GM13977 (cell line): ENCODE results near the gene AGRN.

Experiments used
- DNase-seq: peaks from one replicate; pipeline ENCODE4 v3.0.0; 2012; ENCODE audit warnings: low spot score
- in situ Hi-C: fragments of 300-500 bp; cut with MboI; formaldehyde crosslinking; loops from one replicate; pipeline ENCODE4 v1.12.0; 2022; ENCODE audit warnings: low sequenced_read_pairs, low pct_unique_long_range_greater_than_20kb, mixed read lengths, inconsistent platforms; ENCODE audit not compliant: unreplicated experiment
- TF ChIP-seq, protein P1 (sequence below): IDR thresholded peaks from 2 replicates; pipeline ENCODE4 v1.5.1; 2012; ENCODE audit warnings: mild to moderate bottlenecking, control low read depth; ENCODE audit not compliant: insufficient read depth; ENCODE audit errors: extremely low read depth, missing control alignments

The AGRN gene

DNA sequence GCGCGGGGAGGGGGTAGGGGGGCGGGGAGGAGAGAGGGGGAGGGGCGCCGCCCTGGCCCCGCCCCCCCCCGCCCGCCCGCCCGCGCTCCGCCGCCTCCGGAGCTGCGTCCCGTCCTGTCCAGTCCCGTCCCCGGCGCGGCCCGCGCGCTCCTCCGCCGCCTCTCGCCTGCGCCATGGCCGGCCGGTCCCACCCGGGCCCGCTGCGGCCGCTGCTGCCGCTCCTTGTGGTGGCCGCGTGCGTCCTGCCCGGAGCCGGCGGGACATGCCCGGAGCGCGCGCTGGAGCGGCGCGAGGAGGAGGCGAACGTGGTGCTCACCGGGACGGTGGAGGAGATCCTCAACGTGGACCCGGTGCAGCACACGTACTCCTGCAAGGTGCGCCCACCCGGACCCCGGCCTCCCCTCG, at the start of gene AGRN:
Gene AGRN, plus strand, starts transcription at position 121 of the 405 bp plus-strand sequence. Its CDS starts 53 bp downstream, at position 174.
- DNase-seq, result peak; percentile 85
- in situ Hi-C loops, result no loop called here
- TF ChIP-seq, protein P1, sequence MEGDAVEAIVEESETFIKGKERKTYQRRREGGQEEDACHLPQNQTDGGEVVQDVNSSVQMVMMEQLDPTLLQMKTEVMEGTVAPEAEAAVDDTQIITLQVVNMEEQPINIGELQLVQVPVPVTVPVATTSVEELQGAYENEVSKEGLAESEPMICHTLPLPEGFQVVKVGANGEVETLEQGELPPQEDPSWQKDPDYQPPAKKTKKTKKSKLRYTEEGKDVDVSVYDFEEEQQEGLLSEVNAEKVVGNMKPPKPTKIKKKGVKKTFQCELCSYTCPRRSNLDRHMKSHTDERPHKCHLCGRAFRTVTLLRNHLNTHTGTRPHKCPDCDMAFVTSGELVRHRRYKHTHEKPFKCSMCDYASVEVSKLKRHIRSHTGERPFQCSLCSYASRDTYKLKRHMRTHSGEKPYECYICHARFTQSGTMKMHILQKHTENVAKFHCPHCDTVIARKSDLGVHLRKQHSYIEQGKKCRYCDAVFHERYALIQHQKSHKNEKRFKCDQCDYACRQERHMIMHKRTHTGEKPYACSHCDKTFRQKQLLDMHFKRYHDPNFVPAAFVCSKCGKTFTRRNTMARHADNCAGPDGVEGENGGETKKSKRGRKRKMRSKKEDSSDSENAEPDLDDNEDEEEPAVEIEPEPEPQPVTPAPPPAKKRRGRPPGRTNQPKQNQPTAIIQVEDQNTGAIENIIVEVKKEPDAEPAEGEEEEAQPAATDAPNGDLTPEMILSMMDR, result no peak

DNA sequence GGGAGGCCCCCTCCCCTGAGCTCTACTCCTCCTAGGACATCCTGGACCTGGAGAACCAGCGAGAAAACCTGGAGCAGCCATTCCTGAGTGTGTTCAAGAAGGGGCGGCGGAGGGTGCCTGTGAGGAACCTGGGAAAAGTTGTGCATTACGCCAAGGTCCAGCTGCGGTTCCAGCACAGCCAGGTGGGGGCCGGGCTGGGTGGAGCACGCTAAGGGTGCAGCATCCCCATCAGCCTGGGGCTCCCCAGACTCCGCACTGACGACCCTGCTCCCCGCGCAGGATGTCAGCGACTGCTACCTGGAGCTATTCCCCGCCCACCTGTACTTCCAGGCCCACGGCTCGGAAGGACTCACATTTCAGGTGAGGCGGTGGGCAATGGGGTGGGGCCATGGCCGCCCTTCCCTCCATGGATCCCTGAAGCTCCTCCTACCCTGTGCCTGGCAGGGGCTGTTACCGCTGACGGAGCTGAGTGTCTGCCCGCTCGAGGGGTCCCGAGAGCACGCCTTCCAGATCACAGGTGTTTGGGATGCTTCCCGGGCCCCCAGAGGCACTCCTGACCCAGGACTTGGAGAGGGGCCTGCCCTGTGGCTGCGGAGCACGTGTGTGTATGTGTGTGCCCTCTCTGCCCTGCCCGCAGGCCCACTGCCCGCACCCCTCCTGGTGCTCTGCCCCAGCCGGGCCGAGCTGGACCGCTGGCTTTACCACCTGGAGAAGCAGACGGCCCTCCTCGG, 49.5 kb upstream of the AGRN start:
- TF ChIP-seq, protein P1, result no peak
- in situ Hi-C loops, result loop anchor here (10.0 kb wide), 1 partner anchor 76 kb away; no protein-coding TSS in a partner anchor
- no peak for DNase-seq

DNA sequence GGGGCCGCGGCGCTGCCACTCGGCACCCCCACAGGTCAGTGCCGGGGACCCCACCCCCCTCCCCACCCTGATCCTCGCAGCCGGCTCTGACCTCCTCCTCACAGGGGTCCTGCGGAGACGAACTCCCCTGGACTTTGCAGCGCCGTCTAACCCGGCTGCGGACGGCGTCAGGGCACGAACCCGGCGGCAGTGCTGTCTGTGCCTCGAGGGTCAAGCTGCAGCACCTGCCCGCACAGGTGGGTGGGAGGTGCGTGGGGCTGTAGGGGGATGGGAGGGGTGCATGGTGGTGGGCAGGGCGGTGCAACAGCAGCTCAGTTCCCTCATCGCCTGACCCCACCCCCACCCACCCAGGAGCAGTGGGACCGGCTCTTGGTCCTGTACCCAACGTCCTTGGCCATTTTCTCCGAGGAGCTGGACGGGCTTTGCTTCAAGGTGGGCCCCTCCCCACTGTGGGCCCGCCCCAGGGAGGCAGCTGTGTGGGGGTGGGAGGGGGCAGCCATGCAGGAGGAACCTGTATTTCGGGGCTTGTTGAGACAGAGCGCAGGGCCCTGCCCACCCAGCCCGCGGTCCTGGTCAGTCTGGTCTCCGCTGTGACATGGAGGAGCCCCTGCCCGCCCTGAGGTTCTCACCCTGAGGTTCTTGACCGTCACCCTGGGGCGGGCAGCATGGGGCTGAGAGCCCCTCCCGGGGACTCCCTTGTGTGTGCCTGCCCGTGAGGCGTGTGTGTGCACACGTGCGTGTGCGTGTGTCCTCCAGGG, 48.8 kb upstream of the AGRN start:
- in situ Hi-C loops, result loop anchor here (10.0 kb wide), 1 partner anchor 76 kb away; no protein-coding TSS in a partner anchor
- TF ChIP-seq, protein P1, result no peak
- no peak for DNase-seq

DNA sequence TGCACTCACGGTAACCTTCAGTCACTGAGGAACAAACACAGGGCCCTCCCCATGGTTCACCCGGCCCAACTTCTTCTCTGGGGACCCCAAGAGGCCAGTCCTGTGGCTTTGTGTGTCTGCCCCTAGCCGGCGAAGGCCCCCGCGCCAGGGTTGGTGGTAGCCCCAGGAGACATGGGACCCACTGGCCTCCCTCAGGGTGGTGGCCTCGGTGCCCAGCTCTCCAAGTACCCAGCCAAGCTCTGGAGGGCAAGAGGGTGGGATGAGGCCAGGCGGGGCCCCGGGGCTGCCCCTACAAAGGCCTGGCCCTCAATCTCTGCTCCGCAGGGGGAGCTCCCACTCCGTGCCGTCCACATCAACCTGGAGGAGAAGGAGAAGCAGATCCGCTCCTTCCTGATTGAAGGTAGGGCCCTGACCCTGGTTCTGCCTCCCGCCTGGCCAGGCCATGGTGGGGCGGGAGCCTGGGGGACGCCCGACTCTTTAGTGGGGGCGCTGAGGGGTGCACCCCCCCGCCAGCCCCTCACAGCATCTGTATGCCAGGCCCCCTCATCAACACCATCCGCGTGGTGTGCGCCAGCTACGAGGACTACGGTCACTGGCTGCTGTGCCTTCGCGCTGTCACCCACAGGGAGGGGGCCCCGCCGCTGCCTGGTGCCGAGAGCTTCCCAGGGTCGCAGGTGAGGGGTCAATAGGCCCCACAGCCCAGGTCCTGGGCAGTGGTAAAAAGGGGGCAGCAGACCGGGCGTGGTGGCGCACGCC, 48.0 kb upstream of the AGRN start:
- DNase-seq, result no peak
- in situ Hi-C loops, result loop anchor here (10.0 kb wide), 1 partner anchor 77 kb away; no protein-coding TSS in a partner anchor
- TF ChIP-seq, protein P1, result no peak

DNA sequence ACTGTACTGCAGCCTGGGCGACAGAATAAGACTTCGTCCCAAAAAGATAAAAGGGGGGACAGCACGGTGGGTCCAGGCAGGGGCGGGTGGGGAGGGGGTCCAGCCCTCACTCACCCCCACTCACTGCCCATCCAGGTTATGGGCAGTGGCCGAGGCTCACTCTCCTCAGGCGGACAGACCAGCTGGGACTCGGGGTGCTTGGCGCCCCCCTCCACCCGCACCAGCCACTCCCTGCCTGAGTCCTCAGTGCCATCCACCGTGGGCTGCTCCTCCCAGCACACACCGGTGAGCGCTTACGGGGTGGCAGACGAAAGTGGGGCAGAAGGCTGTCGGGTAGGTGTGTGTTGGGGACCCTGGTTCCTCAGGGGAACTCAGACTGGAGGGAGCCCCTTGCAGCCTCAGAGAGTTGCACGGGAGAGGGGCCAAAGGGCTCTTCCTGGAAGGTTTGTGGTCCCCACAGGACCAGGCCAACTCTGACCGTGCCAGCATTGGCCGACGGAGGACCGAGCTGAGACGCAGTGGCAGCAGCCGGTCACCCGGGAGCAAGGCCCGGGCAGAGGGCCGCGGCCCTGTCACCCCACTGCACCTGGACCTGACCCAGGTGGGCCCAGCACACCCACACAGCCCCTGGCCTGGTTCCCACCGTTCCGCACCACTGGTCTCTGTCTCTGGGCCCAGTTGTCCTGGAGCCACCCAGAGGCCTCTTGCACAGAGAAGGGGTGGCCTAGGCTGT, 47.0 kb upstream of the AGRN start:
- no peak for DNase-seq
- in situ Hi-C loops, result loop anchor here (10.0 kb wide), 1 partner anchor 78 kb away; no protein-coding TSS in a partner anchor
- TF ChIP-seq, protein P1, result no peak
